G401.6 (cell line): ENCODE results near the gene CFDP1.
A peak's percentile ranks its signal among the peaks of the same experiment; 100 is the strongest.

ENCODE experiments used
- FAIRE-seq: peaks from 2 replicates; lab custom pipeline; 2012; peaks lifted over from hg19 to GRCh38; lab: Jason Lieb, UNC

Gene CFDP1

GRCh38 chr16:75372236-75372856 is 61.0 kb downstream of the CFDP1 start:
- FAIRE-seq: no peak

- FAIRE-seq: no peak
Measured at GRCh38 chr16:75371171-75371570, 62.1 kb downstream of the CFDP1 start.

- peak; percentile 71 for FAIRE-seq
Measured at GRCh38 chr16:75364286-75364791, 69.0 kb downstream of the CFDP1 start.

GRCh38 chr16:75362846-75363245 is 70.5 kb downstream of the CFDP1 start:
- no peak for FAIRE-seq

GRCh38 chr16:75361936-75362335 is 71.4 kb downstream of the CFDP1 start:
- FAIRE-seq: no peak

GRCh38 chr16:75354170-75354569 is 79.1 kb downstream of the CFDP1 start:
- no peak for FAIRE-seq

GRCh38 chr16:75351183-75351582 is 82.1 kb downstream of the CFDP1 start:
- FAIRE-seq: peak; percentile 13

GRCh38 chr16:75345711-75346110 is 87.6 kb downstream of the CFDP1 start:
- FAIRE-seq: no peak

GRCh38 chr16:75343941-75344340 is 89.4 kb downstream of the CFDP1 start:
- FAIRE-seq: no peak

GRCh38 chr16:75343286-75343685 is 90.0 kb downstream of the CFDP1 start:
- no peak for FAIRE-seq

GRCh38 chr16:75342308-75342811 is 90.9 kb downstream of the CFDP1 start:
- no peak for FAIRE-seq

GRCh38 chr16:75341564-75342307 is 91.6 kb downstream of the CFDP1 start:
- FAIRE-seq: no peak

- no peak for FAIRE-seq
Measured at GRCh38 chr16:75340741-75341491, 92.4 kb downstream of the CFDP1 start.

- FAIRE-seq: no peak
Measured at GRCh38 chr16:75337430-75337829, 95.9 kb downstream of the CFDP1 start.

GRCh38 chr16:75336521-75336920 is 96.8 kb downstream of the CFDP1 start:
- FAIRE-seq: no peak

- no peak for FAIRE-seq
Measured at GRCh38 chr16:75333721-75334163, 99.6 kb downstream of the CFDP1 start.

GRCh38 chr16:75329943-75330342 is 103.4 kb downstream of the CFDP1 start:
- FAIRE-seq: no peak

- no peak for FAIRE-seq
Measured at GRCh38 chr16:75326333-75326732, 107.0 kb downstream of the CFDP1 start.

- FAIRE-seq: no peak
Measured at GRCh38 chr16:75323933-75324332, 109.4 kb downstream of the CFDP1 start.

- FAIRE-seq: no peak
Measured at GRCh38 chr16:75323198-75323597, 110.1 kb downstream of the CFDP1 start.

GRCh38 chr16:75322740-75323139 is 110.6 kb downstream of the CFDP1 start:
- no peak for FAIRE-seq

- FAIRE-seq: no peak
Measured at GRCh38 chr16:75320435-75320834, 112.9 kb downstream of the CFDP1 start.
